Liver (tissue), 9 donors: ENCODE measurements around the gene SBNO1. TPM values are rescaled to one million over a fixed set of nuclear protein-coding genes. Genes with fewer than 3 reads are reported as not detected.

ENCODE experiments used
- DNase-seq: peaks from one replicate; pipeline ENCODE4 v3.0.0-alpha.2; 2017; ENCODE audit warnings: low spot score
- H3K27ac ChIP-seq, 2 donors: one replicate each; pipeline ENCODE4 v1.7.0; 2013; ENCODE audit warnings: inconsistent platforms in 2 of 2, low read length in 2 of 2, control low read depth in 1 of 2, low read depth in 1 of 2, mild to moderate bottlenecking in 1 of 2
- H3K27me3 ChIP-seq, 4 donors: one replicate each; pipeline versions ENCODE4 v1.6.1 to v1.7.0; 2013; ENCODE audit warnings: low read length in 3 of 4, inconsistent platforms in 1 of 4, mild to moderate bottlenecking in 1 of 4, moderate library complexity in 1 of 4; ENCODE audit not compliant: control insufficient read depth in 4 of 4, insufficient read depth in 4 of 4
- H3K36me3 ChIP-seq, 4 donors: one replicate each; pipeline versions ENCODE4 v1.6.1 to v1.7.0; 2013; ENCODE audit warnings: low read length in 3 of 4, mild to moderate bottlenecking in 3 of 4, low read depth in 1 of 4, moderate library complexity in 1 of 4; ENCODE audit not compliant: control insufficient read depth in 4 of 4, insufficient read depth in 3 of 4
- H3K4me1 ChIP-seq, 4 donors: one replicate each; pipeline versions ENCODE4 v1.6.1 to v1.7.0; 2013; ENCODE audit warnings: low read length in 3 of 4, mild to moderate bottlenecking in 3 of 4, moderate library complexity in 1 of 4; ENCODE audit not compliant: control insufficient read depth in 4 of 4, insufficient read depth in 4 of 4
- H3K4me3 ChIP-seq, 3 donors: one replicate each; pipeline versions ENCODE4 v1.6.1 to v1.7.0; 2013; ENCODE audit warnings: low read length in 3 of 3, control low read depth in 1 of 3, low read depth in 1 of 3, mild to moderate bottlenecking in 1 of 3
- H3K9ac ChIP-seq, 2 donors: one replicate each; pipeline ENCODE4 v1.7.0; 2013; ENCODE audit warnings: low read length in 2 of 2, mild to moderate bottlenecking in 2 of 2, moderate library complexity in 2 of 2, control low read depth in 1 of 2, low read depth in 1 of 2
- H3K9me3 ChIP-seq, 4 donors: one replicate each; pipeline versions ENCODE4 v1.6.1 to v1.7.0; 2013; ENCODE audit warnings: low read length in 3 of 4; ENCODE audit not compliant: control insufficient read depth in 4 of 4
- ATF3 ChIP-seq: IDR thresholded peaks from 2 replicates; pipeline ENCODE4 v1.6.1; 2016; ENCODE audit warnings: antibody characterized with exemption
- CTCF ChIP-seq: fragments of 150-350 bp; IDR thresholded peaks from 2 replicates; pipeline ENCODE4 v1.5.1; 2017; ENCODE audit warnings: improper control_type of control experiment, low read depth, low read length; ENCODE audit not compliant: missing input control
- EGR1 ChIP-seq, 2 donors: IDR thresholded peaks; 2 replicates each; pipeline ENCODE4 v1.6.1; 2016 to 2018; ENCODE audit warnings: antibody characterized with exemption in 2 of 2, low read depth in 2 of 2
- FOXA1 ChIP-seq: IDR thresholded peaks from 2 replicates; pipeline ENCODE4 v1.6.1; 2016; ENCODE audit warnings: antibody characterized with exemption
- FOXA2 ChIP-seq: IDR thresholded peaks from 2 replicates; pipeline ENCODE4 v1.6.1; 2016; ENCODE audit warnings: antibody characterized with exemption
- GABPA ChIP-seq, 2 donors: IDR thresholded peaks in 1 of 2; conservative IDR thresholded peaks in 1 of 2; 2 replicates each; pipeline ENCODE4 v1.6.1; 2016; ENCODE audit warnings: antibody characterized with exemption in 2 of 2, mild to moderate bottlenecking in 1 of 2, moderate library complexity in 1 of 2
- HNF4A ChIP-seq, 2 donors: conservative IDR thresholded peaks; 2 replicates each; pipeline ENCODE4 v1.6.1; 2016; ENCODE audit warnings: antibody characterized with exemption in 2 of 2, mild to moderate bottlenecking in 2 of 2
- JUND ChIP-seq, 2 donors: IDR thresholded peaks; 2 replicates each; pipeline ENCODE4 v1.6.1; 2016; ENCODE audit warnings: antibody characterized with exemption in 2 of 2
- RAD21 ChIP-seq, 2 donors: IDR thresholded peaks; 2 replicates each; pipeline ENCODE4 v1.6.1; 2016; ENCODE audit warnings: antibody characterized with exemption in 2 of 2, mild to moderate bottlenecking in 2 of 2
- RXRA ChIP-seq, 2 donors: IDR thresholded peaks; 2 replicates each; pipeline ENCODE4 v1.6.1; 2017 to 2018; ENCODE audit warnings: antibody characterized with exemption in 2 of 2, mild to moderate bottlenecking in 1 of 2
- SP1 ChIP-seq: IDR thresholded peaks from 2 replicates; pipeline ENCODE4 v1.6.1; 2018; ENCODE audit warnings: antibody characterized with exemption, mild to moderate bottlenecking
- TAF1 ChIP-seq: conservative IDR thresholded peaks from 2 replicates; pipeline ENCODE4 v1.6.1; 2016; ENCODE audit warnings: antibody characterized with exemption, mild to moderate bottlenecking
- YY1 ChIP-seq: IDR thresholded peaks from 2 replicates; pipeline ENCODE4 v1.6.1; 2016; ENCODE audit warnings: antibody characterized with exemption, mild to moderate bottlenecking
- WGBS: extraction: QIAGEN DNeasy Blood & Tissue Kit; methylation state at CpG from one replicate; pipeline ENCODE4 v1.1.7; 2013; 5-methylcytosine and 5-hydroxymethylcytosine counted together
- polyA plus RNA-seq, 2 donors: library from polyadenylated mRNA; stranded (reverse) in 1 of 2; unstranded in 1 of 2; fragments of 200-250 nt in 1 of 2; fragments of >200 nt in 1 of 2; fragmentation: Nextera tagmentation in 1 of 2; extraction: Ambion mirVana in 1 of 2; gene quantifications; one replicate each; pipeline versions ENCODE4 v1.2.1 to v1.2.3, GENCODE V29; 2013 to 2015
- total RNA-seq, 2 donors: library from RNA; depleted of rRNA; stranded (reverse); fragments of >200 nt; gene quantifications; one replicate each; pipeline ENCODE4 v1.2.3, GENCODE V29; 2014
- TF ChIP-seq, protein P1 (sequence below): IDR thresholded peaks from 2 replicates; pipeline ENCODE4 v1.6.1; 2016; ENCODE audit warnings: antibody characterized with exemption
- TF ChIP-seq, protein P2 (sequence below): IDR thresholded peaks from 2 replicates; pipeline ENCODE4 v1.6.1; 2016; ENCODE audit warnings: antibody characterized with exemption
- donor health status: healthy.
- donor health status: healthy.
- donor health status: healthy.
- donor health status: healthy.
- donor health status: healthy.

Gene SBNO1
- total and polyA plus RNA-seq, 4 donors = 4.0 to 19.8 (median 10.4) TPM

DNA sequence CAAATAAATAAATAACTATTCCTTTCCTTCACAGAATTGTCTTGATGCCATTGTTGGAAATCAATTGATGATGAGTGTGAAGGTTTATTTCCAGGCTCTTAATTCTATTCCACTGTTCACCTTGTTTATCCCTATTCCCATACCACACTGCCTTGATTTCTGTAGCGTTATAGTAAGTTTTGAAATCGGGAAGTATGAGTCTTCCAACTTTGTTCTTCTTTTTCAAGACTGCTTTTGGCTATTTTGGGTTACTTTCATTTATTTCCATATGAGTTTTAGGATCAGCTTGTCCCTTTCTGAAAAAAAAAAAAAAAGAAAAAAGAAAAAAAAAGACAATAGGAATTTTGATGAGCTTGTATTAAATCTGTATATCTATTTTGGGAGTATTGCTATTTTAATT lies 83.7 kb downstream of the SBNO1 start:
- Histone ChIP-seq H3K9ac (no peak overlapping the region), H3K4me1 (no peaks in the 10 kb centered on the region), H3K36me3 (no peaks in the 10 kb centered on the region), H3K4me3 (no peak overlapping the region), H3K27me3 (no peaks in the 10 kb centered on the region), H3K27ac (no peak overlapping the region), H3K9me3 (no peaks in the 10 kb centered on the region)
- no peak for DNase-seq
- TF ChIP-seq FOXA1 (no peak), TAF1 (no peak), GABPA (IDR thresholded peaks at IDR 0.05 in 1 of 2, conservative IDR thresholded peaks at IDR 0.05 in 1 of 2) (no peak), RAD21 (IDR thresholded peaks at IDR 0.05) (no peak), ATF3 (no peak), HNF4A (conservative IDR thresholded peaks at IDR 0.05) (no peak), JUND (IDR thresholded peaks at IDR 0.05) (no peak), EGR1 (IDR thresholded peaks at IDR 0.05; ENCODE audit: low read depth in 2 of 2) (no peak), SP1 (no peak), YY1 (no peak), RXRA (IDR thresholded peaks at IDR 0.05) (no peak), FOXA2 (no peak), CTCF (no peak)
- TF ChIP-seq, protein P1, sequence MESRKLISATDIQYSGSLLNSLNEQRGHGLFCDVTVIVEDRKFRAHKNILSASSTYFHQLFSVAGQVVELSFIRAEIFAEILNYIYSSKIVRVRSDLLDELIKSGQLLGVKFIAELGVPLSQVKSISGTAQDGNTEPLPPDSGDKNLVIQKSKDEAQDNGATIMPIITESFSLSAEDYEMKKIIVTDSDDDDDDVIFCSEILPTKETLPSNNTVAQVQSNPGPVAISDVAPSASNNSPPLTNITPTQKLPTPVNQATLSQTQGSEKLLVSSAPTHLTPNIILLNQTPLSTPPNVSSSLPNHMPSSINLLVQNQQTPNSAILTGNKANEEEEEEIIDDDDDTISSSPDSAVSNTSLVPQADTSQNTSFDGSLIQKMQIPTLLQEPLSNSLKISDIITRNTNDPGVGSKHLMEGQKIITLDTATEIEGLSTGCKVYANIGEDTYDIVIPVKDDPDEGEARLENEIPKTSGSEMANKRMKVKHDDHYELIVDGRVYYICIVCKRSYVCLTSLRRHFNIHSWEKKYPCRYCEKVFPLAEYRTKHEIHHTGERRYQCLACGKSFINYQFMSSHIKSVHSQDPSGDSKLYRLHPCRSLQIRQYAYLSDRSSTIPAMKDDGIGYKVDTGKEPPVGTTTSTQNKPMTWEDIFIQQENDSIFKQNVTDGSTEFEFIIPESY = no peak
- TF ChIP-seq, protein P2, sequence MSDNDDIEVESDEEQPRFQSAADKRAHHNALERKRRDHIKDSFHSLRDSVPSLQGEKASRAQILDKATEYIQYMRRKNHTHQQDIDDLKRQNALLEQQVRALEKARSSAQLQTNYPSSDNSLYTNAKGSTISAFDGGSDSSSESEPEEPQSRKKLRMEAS = no peak
- 88% methylated on average over 2 of the region's 2 CpGs for WGBS

GRCh38 chr12:123278101-123278627 lies 86.5 kb downstream of the SBNO1 start:
- Histone ChIP-seq H3K9me3 (no peaks in the 10 kb centered on the region), H3K4me1 (no peaks in the 10 kb centered on the region), H3K36me3 (no peaks in the 10 kb centered on the region), H3K4me3 (no peak overlapping the region), H3K9ac (no peak overlapping the region), H3K27me3 (no peaks in the 10 kb centered on the region), H3K27ac (no peak overlapping the region)
- TF ChIP-seq ATF3 (no peak), GABPA (IDR thresholded peaks at IDR 0.05 in 1 of 2, conservative IDR thresholded peaks at IDR 0.05 in 1 of 2) (no peak), YY1 (peak; percentile 23)
- DNase-seq = no peak
- WGBS = 73% methylated on average over 2 of the region's 2 CpGs
